ENCODE results near the gene COPS9.

COPS9 gene

DNA sequence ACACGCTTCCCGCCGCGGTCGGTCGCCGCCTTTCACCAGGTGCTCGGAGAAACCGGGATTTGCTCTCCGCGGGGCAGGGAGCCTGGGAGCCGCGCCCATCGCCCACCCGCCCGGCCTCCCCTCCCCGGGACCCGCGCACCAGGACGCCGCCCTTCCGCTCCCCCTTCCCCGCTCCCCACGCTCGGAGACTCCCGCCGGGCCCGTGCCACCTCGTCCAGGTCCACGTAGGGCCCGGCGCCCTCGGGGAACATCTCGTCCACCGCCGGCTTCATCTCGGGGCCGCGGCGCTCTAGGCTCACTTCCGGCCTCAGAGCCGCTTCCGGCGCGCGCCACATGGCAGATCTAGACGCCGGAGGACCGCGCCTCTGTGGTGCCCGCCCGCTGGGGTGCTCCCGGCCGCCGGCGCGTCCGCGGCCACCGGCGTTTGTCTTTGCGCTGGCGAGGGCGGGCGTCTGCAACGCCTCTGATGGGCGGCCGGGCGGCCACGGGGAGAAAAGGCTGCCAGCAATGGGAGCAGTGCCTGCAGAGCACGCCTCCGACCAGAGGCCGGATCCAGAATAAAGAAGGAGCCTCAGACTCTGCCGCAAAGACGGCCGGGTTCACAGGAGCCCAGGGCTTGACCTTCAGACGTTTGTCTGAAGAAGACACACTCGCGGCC lies at the start of gene COPS9:
COPS9 (minus strand) TSS at position 293 of the 658 bp plus-strand sequence; CDS start at position 272, 21 bp downstream.
- TF ChIP-seq GATA1 (IDR thresholded peaks at IDR 0.05; ENCODE audit: low read depth, low read length) = no peak
- peak; percentile 65 for TF ChIP-seq POLR2A (IDR thresholded peaks at IDR 0.05; ENCODE audit: low read length)
- peak; percentile 92 to 93 for DNase-seq

DNA sequence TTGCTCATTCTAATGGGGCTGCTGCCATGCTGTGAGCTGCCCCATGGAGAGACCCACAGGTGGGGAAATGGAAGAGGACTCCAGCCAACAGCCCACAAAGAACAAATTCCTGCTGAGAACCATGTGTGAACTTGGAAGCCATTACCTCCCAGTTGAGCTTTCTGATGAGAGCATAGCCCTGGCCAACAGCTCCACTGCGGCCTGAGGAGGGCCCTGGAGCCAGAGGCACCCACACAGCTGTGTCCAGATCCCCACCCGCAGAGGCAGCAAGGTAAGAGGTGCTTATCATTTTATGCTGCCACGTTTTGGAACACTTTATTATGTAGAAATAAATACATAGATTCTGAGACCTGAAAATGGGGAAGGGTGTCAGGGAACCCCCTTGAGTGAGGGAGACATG lies 48.6 kb upstream of the COPS9 start:
- no peak for TF ChIP-seq POLR2A (IDR thresholded peaks at IDR 0.05; ENCODE audit: low read length)
- no peak for TF ChIP-seq GATA1 (IDR thresholded peaks at IDR 0.05; ENCODE audit: low read depth, low read length)
- no peak for DNase-seq

DNA sequence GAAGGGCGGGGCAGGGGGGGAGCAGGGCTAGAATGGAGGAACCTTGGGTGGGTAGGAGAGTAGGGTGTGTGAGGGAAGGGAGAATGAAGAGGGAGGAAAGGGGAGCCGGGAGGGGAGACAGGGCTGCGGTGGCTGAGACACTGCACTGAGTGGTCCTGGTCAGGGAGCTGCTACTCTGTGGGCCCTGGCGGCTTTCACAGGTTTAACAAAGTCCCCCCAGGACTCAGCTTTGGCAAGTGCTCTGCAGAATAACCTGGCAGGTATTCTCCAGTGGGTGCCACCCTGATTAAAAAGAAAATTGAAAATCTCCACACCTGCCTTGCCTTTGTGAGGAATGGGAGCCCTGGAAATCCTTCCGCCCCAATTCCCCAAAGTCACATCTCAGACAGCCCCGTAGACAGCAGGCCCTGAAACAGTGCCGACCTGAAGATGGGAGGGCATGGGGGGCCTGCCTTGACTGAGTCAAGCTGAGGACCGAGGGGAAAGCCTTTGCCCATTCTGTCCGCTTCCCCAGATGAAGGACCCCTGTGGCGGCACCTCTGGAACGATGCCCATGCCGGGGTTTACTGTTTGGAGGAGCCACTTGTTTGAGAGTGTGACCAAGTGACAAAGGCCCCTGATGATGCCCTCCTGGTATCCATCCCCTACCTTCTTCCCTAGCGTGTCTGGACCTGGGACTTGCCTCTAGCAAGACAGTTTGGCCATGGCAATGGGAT lies 47.9 kb upstream of the COPS9 start:
- DNase-seq = no peak
- no peak for TF ChIP-seq POLR2A (IDR thresholded peaks at IDR 0.05; ENCODE audit: low read length)
- no peak for TF ChIP-seq GATA1 (IDR thresholded peaks at IDR 0.05; ENCODE audit: low read depth, low read length)

DNA sequence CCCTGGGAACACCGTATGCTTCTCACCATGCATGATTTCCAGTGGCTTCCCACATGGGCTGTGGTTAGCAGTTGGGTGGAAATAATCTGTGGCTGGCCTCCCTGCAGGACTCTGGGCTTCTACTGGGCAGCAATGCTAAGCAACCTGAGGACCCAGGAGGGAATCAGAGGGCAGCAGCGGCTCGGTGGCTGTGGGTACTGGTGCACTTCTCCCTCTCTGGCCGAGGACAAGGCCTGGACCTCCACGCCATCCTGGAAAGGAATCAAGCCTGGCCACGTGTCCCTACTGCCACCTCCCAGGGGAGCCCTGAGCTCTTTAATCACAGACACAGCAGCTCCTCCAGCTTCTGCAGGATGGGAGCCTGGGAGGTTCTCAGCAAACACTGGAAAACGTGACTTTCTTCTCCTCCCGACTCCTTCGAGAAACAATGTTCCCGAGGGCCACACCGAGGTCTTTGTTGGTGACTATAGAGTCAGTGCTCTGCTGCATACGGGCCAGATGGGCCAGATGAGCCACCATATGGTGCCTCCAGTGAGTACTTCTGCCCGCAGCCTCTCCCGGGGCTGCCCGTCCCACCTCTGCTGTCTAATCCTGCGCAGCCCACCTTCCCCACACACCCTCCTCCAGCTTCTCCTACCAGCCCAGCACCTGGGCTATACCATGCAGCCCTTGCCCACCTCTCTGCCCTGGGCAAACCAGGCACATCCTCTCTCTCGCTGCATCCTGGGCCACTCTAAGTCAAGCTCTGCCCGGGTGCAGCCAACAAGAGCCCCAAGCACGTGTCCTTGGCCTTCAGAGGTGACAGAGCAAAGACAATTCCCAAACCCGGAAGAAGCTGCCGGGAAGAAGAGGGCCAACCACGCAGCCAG lies 47.1 kb upstream of the COPS9 start:
- no peak for TF ChIP-seq POLR2A (IDR thresholded peaks at IDR 0.05; ENCODE audit: low read length)
- no peak for TF ChIP-seq GATA1 (IDR thresholded peaks at IDR 0.05; ENCODE audit: low read depth, low read length)
- DNase-seq = no peak

DNA sequence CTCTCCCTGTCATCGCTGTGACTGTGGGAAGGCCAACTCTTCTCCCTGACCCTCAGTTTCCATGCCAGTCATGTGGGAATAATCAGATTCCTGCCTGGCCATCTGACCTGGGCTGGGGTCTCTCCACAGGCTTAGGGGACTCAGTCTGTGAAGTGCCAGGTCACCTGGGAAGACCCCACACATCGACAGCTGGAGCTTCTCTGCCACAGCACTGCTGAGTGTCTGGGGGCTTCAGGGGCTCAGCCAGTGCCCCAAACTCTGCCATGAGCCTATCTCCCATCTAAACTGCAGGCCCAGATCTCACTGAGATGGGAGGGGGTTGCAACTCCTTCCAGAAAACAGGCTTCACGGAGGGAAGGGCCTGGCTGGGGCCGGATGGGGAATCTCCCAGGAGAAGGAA lies 46.4 kb upstream of the COPS9 start:
- DNase-seq = no peak
- TF ChIP-seq POLR2A (IDR thresholded peaks at IDR 0.05; ENCODE audit: low read length) (no peak), GATA1 (IDR thresholded peaks at IDR 0.05; ENCODE audit: low read depth, low read length) (no peak)

DNA sequence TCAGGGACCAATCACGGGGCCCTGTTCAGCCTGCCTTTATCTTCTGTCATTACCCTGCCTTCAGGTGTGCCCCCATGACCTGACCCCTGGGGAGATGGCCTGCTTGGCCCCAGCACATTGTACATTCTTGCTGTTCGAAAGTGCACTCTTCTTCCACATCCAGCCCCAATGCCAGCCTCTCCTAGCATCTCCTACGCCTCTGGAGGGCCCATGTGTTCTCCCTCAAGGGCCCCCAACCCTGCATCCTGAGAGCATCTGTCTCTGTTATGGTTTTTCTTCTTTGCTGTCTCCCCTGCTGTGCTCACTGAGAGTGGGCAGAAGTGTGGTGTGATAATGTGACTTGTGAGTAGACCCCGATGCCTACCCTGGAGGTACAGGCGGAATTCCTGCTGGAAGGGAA lies 45.9 kb upstream of the COPS9 start:
- no peak for DNase-seq
- TF ChIP-seq POLR2A (IDR thresholded peaks at IDR 0.05; ENCODE audit: low read length) = no peak

DNA sequence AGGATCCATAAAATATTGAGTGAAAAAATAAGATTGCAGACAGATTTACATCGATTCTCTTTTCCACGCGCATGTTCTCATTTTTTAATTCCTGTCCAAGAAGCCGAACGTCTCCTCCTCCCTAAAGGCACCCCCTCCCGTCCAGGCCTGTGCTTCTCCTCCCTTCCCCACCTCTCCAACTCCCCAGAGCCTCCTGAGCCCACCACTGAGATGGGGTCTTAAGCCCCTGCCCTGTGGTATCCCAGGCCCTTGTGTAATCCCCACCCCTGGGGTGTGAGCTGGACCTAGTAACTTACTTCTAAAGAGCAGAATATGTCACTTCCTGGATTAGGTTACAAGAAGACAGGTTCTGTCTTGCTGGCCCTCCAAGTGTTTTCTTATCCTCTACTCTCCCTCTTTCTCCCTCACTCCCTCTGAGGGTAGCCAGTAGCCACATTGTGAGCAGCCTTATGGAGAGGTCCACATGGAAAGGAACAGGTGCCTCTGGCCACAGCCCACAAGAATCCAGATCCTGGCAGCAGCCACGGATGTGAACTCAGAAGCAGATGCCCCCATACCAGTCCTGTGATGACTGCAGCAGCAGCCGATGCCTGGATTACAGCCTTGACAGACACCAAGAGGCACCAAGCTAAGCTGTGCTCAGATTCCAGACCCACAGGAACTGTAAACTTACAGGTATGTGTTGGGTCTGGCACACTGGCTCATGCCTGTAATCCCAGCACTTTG lies 44.0 kb upstream of the COPS9 start:
- no peak for DNase-seq
- TF ChIP-seq POLR2A (IDR thresholded peaks at IDR 0.05; ENCODE audit: low read length) (no peak), GATA1 (IDR thresholded peaks at IDR 0.05; ENCODE audit: low read depth, low read length) (no peak)

DNA sequence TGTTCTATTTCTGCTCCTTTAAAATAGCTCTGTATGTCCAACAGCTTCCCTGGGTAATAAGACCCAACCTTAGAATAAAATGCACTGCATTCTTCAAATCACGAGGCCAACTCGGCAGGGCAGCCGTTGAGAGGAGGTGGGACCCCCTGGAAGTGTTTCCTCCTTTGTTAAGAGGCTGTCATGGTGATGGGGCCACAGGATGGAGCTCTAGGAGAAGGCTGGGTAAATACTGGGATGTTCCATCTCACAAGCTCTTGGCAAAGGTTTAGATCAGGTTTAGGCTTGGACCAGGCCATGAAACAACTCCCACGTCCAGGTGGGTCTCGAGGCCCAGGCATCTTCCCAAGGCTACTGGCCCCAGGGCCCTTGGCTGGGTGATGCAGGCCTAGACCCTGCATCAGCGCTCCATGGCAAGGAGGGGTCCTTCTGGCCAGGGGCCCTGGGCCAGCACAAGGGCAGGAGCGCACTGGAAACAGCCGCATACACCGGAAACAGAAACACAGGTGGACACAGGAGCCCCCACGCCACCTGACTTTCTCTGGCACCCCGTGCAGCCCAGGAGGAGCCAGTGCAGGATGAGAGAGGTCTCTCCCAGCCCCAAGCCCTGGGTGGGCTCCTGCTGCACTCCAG lies 43.2 kb upstream of the COPS9 start:
- no peak for TF ChIP-seq POLR2A (IDR thresholded peaks at IDR 0.05; ENCODE audit: low read length)
- TF ChIP-seq GATA1 (IDR thresholded peaks at IDR 0.05; ENCODE audit: low read depth, low read length) = no peak
- DNase-seq = no peak

DNA sequence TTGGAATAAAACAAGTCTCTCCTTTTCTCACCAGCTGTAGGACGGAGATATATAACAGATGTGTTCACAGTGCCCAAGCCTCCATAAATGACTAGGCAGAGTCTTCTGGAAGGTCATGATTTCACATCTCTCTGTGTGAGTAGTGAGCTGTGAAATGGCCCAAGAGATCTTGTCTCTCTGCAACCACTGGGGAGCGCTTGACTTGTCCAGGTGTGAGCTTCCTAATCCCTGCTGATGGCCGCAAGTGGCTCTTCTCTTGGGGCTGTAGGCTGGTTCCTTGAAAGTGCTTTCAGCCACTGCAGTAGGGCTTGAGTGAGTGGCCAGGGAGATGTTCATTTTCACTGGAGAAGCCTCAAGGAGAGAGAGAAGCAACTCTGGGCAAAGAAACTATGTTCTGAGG lies 42.5 kb upstream of the COPS9 start:
- TF ChIP-seq GATA1 (IDR thresholded peaks at IDR 0.05; ENCODE audit: low read depth, low read length) = no peak
- TF ChIP-seq POLR2A (IDR thresholded peaks at IDR 0.05; ENCODE audit: low read length) = no peak
- no peak for DNase-seq

DNA sequence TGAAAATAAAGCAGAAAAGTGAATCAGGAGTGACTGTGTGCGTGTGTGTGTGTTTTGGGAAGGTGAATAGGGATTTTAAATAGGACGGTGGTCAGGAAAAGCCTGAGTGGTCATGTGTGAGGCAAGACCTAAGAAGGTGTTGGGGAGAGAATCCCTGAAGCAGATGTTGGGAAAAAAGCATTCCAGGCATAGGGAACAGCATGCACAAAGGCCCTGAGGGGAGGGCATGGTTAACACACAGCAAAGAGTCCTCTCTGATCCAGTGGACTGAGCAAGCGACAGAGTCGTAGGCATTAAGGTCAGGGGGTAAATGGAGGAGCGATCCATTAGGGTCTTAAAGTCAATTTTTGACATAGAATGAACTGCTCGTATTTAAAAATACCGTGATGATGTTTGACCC lies 38.4 kb upstream of the COPS9 start:
- TF ChIP-seq POLR2A (IDR thresholded peaks at IDR 0.05; ENCODE audit: low read length) = no peak
- TF ChIP-seq GATA1 (IDR thresholded peaks at IDR 0.05; ENCODE audit: low read depth, low read length) = no peak
- no peak for DNase-seq

DNA sequence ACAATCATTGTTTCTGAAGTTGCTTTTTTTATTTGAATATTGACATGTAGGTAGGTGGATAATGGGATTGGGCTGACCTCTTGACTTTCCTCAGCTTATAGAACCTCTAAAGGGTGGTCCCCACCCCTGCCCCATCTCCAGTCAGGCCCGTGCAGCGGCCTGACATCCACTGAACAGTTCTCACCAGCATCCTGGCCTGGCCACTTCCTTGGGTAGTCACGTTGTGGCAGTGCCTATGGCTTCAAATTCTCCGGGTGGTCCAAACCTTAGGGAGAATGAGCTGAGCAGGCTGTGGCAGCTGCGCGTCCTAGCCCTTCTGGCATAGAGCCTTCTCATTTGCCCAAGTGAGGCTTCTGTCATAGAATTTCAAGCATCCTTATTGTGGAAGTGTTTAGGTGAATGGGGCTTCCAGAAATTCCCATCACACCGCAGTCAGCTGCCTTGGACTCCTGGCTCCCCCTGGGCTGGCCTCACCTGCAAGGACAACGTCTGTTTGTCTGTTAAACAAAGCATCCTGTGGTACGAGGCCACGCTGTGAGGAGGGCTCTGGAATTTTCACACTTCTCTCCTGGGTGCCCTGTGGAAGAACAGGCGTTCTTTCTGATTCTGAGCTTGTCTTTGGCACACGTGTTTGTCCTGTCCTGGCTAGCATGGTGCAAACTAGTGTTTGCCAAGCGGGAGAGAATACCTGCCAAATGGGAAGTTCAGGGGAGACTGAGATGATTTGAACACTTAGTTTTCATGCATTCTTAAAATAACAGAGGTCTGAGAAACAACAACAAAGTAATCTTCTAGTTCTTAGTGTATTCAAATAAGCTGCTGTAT lies 36.2 kb upstream of the COPS9 start:
- TF ChIP-seq GATA1 (IDR thresholded peaks at IDR 0.05; ENCODE audit: low read depth, low read length) (no peak), POLR2A (IDR thresholded peaks at IDR 0.05; ENCODE audit: low read length) (no peak)
- DNase-seq = no peak

DNA sequence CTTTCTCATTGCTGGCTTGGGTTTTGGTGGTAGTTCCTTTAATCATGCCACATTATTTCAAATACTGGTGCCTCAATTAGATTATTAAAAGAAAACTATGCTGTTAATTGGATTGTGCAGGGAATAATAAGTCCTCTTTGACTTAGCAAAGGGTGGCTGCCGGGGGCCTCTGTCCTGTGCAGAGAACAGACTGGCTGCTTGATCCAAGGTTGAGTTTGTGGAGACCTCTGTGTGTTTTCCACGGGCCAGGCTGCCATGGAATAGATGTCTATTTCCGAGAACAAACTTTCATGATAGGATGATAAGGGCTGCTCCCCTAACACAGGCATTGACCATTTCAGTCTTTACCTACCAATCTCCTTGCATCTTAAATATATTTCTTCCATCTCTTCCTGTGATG lies 34.8 kb upstream of the COPS9 start:
- TF ChIP-seq POLR2A (IDR thresholded peaks at IDR 0.05; ENCODE audit: low read length) = no peak
- TF ChIP-seq GATA1 (IDR thresholded peaks at IDR 0.05; ENCODE audit: low read depth, low read length) = no peak
- DNase-seq = no peak

DNA sequence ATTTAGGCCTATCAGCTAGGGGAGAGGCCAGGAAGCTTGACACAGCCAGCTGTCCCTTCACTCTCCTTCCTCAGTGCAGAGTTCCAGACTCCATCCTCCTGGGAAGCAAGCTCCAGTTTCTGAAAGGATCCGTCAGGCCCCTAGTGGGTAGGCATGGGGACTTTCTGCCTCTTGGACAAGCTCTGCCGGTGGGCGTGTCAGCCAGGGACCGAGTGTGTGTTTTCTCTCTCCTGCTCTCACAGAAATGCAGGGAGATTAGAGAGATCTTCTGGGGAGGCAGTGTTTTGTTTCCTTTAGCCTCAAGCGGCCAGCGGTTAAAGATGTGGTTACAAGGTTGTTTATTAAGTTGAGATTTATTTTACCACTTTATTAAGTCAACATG lies 34.2 kb upstream of the COPS9 start:
- TF ChIP-seq GATA1 (IDR thresholded peaks at IDR 0.05; ENCODE audit: low read depth, low read length) (no peak), POLR2A (IDR thresholded peaks at IDR 0.05; ENCODE audit: low read length) (no peak)
- DNase-seq = no peak

Data from erythroblast (primary cell).